WTC11 (cell line): ENCODE results near the gene CDH19.

Source experiments
- CBFB ChIP-seq: sonication (generic); formaldehyde crosslinking; IDR thresholded peaks from 2 replicates; pipeline ENCODE4 v1.8.1; 2022; ENCODE audit warnings: mild to moderate bottlenecking, low read depth, missing genetic modification reagents
- EMX1 ChIP-seq: fragments of 250-450 bp; sonication (Bioruptor Pico); IDR thresholded peaks from 2 replicates; pipeline ENCODE4 v1.8.0; 2021; ENCODE audit warnings: mild to moderate bottlenecking
- FOXP1 ChIP-seq: sonication (generic); formaldehyde crosslinking; IDR thresholded peaks from 2 replicates; pipeline ENCODE4 v1.8.0; 2022; ENCODE audit warnings: missing genetic modification reagents, mild to moderate bottlenecking, moderate library complexity, borderline replicate concordance
- GABPB1 ChIP-seq: sonication (generic); formaldehyde crosslinking; IDR thresholded peaks from 2 replicates; pipeline ENCODE4 v1.8.1; 2023; ENCODE audit warnings: mild to moderate bottlenecking, missing genetic modification reagents
- HMGXB4 ChIP-seq: sonication (generic); formaldehyde crosslinking; IDR thresholded peaks from 2 replicates; pipeline ENCODE4 v1.8.1; 2023; ENCODE audit warnings: mild to moderate bottlenecking, moderate library complexity, missing genetic modification reagents
- JAZF1 ChIP-seq: fragments of 250-450 bp; sonication (Bioruptor Pico); IDR thresholded peaks from 2 replicates; pipeline ENCODE4 v1.9.0; 2021; ENCODE audit warnings: moderate library complexity, mild to moderate bottlenecking, inconsistent platforms
- JUN ChIP-seq: sonication (generic); formaldehyde crosslinking; IDR thresholded peaks from 2 replicates; pipeline ENCODE4 v1.8.0; 2023; ENCODE audit warnings: mild to moderate bottlenecking, missing genetic modification reagents
- KAT7 ChIP-seq: sonication (generic); formaldehyde crosslinking; IDR thresholded peaks from 2 replicates; pipeline ENCODE4 v1.8.1; 2023; ENCODE audit warnings: missing genetic modification reagents, mild to moderate bottlenecking, borderline replicate concordance
- TEAD1 ChIP-seq: sonication (generic); formaldehyde crosslinking; IDR thresholded peaks from 2 replicates; pipeline ENCODE4 v1.8.0; 2022; ENCODE audit warnings: mild to moderate bottlenecking, missing genetic modification reagents
- TEAD4 ChIP-seq: sonication (generic); formaldehyde crosslinking; IDR thresholded peaks from 2 replicates; pipeline ENCODE4 v1.8.0; 2022; ENCODE audit warnings: mild to moderate bottlenecking, missing genetic modification reagents
- ZNF121 ChIP-seq: sonication (generic); formaldehyde crosslinking; IDR thresholded peaks from 2 replicates; pipeline ENCODE4 v1.8.0; 2023; ENCODE audit warnings: missing genetic modification reagents
- ZNF138 ChIP-seq: sonication (generic); formaldehyde crosslinking; conservative IDR thresholded peaks from 2 replicates; pipeline ENCODE4 v1.8.1; 2022; ENCODE audit warnings: mild to moderate bottlenecking, moderate library complexity, missing genetic modification reagents
- TF ChIP-seq, protein P1 (sequence below): fragments of 200-600 bp; IDR thresholded peaks from 2 replicates; pipeline ENCODE4 v1.8.0; 2022; ENCODE audit warnings: antibody characterized with exemption
- TF ChIP-seq, protein P2 (sequence below): sonication (generic); formaldehyde crosslinking; IDR thresholded peaks from 2 replicates; pipeline ENCODE4 v1.8.0; 2022; ENCODE audit warnings: mild to moderate bottlenecking, missing genetic modification reagents

DNA sequence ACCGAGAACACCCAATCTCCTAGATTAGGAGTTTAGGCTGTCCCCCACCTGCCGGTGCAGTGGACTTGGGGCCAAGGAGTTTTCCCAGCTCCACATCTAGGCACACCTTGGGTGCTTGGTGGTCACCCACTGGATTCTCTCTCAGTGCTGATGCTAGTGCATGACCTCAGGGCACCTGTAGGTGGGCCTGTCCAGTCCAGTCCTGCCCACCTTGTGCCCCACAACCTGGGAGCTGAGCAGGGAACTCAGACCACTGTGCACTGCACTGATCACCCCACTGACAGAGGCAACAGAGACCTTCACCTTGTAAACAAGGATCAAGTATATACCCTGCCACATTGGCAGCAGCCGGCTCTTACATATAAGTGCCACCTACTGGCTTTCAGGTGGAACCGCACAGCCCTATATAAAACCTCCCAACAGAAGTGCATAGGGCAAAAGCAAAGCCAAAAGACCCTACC, 12.7 kb upstream of the CDH19 start:
- TF ChIP-seq TEAD4 (no peak), TEAD1 (no peak), KAT7 (CRISPR knock-in tag) (no peak), HMGXB4 (CRISPR knock-in tag) (no peak), JUN (CRISPR knock-in tag) (no peak), GABPB1 (CRISPR knock-in tag) (no peak), ZNF121 (no peak), FOXP1 (CRISPR knock-in tag) (no peak), ZNF138 (CRISPR knock-in tag) (no peak), EMX1 (no peak), JAZF1 (CRISPR knock-in tag) (no peak), CBFB (no peak)
- TF ChIP-seq, protein P1, sequence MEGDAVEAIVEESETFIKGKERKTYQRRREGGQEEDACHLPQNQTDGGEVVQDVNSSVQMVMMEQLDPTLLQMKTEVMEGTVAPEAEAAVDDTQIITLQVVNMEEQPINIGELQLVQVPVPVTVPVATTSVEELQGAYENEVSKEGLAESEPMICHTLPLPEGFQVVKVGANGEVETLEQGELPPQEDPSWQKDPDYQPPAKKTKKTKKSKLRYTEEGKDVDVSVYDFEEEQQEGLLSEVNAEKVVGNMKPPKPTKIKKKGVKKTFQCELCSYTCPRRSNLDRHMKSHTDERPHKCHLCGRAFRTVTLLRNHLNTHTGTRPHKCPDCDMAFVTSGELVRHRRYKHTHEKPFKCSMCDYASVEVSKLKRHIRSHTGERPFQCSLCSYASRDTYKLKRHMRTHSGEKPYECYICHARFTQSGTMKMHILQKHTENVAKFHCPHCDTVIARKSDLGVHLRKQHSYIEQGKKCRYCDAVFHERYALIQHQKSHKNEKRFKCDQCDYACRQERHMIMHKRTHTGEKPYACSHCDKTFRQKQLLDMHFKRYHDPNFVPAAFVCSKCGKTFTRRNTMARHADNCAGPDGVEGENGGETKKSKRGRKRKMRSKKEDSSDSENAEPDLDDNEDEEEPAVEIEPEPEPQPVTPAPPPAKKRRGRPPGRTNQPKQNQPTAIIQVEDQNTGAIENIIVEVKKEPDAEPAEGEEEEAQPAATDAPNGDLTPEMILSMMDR = peak; percentile 62
- TF ChIP-seq, protein P2, sequence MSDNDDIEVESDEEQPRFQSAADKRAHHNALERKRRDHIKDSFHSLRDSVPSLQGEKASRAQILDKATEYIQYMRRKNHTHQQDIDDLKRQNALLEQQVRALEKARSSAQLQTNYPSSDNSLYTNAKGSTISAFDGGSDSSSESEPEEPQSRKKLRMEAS (CRISPR knock-in tag) = no peak
